D341Med (cell line): ENCODE measurements around the gene KIAA0408.
A peak's percentile ranks its signal among the peaks of the same experiment; 100 is the strongest.
"Not testable (repeated sequence)": the region's sequence is repeated elsewhere in the genome, so short reads cannot be mapped to it uniquely, and the experiment has no call there.

Experiments used
- DNase-seq: peaks from one replicate; pipeline ENCODE4 v3.0.0; 2012; ENCODE audit warnings: low spot score

Gene KIAA0408

DNA sequence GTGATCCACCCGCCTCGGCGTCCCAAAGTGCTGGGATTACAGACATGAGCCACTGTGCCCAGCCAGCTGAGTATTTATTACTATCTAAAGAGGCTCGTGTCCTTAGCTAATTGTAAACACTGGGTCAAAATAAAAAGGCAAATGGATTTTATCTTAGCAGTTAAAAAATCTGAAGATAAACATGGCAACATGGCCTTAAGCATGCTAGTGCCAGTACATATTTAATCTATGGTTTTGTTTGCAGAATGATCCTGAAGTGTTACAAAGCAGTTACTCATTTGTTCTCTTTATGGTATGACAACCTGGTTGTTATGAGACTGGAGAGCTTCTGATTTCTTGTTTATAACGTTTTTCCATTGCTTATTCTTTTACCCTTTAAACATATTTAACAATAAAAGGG is 3.9 kb upstream of the KIAA0408 start:
- DNase-seq, result no peak

DNA sequence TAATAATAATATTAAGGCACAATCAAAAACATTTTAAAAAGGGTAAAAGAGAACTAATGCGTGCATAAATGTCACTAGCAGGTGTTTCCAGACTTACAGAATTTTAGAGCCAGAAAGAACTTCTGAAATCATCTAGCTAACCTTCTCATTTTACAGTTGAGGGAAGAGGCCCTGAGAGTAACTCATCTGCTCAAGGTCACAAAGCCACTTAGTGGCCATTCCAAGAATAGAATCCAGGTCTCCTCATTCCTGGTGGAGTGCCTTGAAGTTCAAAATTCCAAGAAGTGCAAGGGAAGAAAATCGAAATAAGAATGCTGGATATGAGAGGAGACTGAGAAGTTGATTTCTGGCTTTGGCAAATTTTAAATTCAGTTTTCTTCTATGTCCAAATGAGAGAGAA is 3.2 kb upstream of the KIAA0408 start:
- no peak for DNase-seq

DNA sequence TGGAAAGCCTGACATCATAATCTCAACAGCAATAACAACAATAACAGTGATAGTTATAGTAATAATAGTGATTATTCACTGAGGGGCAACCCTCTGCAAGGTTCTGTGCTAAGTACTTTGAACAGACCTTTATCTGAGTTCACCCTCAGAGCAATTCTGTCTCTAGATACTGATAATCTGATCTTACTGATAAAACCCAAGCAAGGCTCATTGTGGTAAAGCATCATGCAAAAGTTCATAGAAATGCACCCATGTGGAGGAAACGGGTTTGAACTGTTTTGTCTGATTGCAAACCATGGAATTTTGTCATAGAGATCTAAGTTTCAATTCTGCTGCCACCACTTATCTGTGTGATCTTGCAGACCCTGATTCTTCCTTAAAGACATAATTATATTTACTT is 1.3 kb upstream of the KIAA0408 start:
- DNase-seq, result no peak

DNA sequence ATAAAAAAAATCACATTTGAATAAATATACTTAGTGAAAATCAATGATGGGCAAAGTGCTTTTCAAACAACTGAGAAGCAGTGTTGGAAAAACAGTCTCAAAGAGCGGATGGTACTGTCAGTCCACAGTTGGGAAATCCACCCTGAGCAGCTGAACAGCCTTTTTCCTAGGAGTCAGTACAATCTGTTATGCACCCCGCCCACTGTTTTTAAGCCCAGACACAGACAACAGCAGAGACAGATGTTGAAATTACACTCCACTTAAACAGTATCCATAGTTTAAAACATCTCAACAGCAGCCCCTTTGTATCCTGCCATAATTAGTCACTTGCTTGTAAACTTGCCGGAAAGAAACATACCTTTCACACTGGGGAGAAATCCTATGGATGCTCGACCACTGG is 372 bp downstream of the KIAA0408 start:
- DNase-seq, result no peak

- no peak for DNase-seq
Measured at GRCh38 chr6:127458222-127458621, 967 bp downstream of the KIAA0408 start.

- DNase-seq, result no peak
Measured at GRCh38 chr6:127457456-127458064, 1.6 kb downstream of the KIAA0408 start.

DNA sequence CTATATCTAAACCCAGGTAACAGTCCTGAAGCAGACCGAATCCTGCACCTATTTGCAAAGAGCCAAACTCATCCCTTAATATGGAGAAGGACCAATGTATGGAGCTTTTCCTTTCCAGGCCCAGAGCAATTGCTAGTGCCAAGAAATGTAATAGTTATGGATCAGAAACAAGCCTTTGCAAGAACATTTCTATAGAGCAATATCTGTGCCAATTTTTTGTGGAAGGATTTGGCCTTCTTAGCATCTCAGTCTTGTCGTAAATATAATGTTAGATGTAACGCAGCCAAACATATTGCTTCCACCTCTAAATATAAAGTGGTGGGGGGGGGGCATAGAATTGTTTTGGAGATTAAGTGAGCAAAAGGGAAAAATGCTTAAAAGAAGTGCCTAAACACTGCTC is 2.7 kb downstream of the KIAA0408 start:
- no peak for DNase-seq

GRCh38 chr6:127453845-127454619 is 5.2 kb downstream of the KIAA0408 start:
- no peak for DNase-seq

- no peak for DNase-seq
Measured at GRCh38 chr6:127452803-127453202, 6.4 kb downstream of the KIAA0408 start.

DNA sequence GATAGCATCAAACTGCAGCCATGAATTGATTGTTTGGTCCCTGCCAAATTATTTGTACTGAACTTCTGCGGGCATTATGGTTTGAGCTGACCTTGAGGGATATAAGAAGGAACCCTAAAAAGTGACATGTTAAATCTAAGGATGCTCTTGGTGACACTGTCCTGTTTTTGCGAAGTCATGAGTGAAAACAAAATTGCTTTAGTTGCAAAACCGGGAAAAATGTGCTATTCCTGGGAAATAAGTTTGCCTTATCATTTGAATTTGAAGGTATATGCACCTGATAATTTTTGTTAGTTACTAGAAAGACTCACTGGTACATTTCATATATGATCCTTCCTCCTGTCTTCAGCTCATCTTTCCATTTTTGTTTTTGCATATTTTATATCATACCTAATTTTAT is 7.8 kb downstream of the KIAA0408 start:
- DNase-seq, result no peak

- DNase-seq, result no peak
Measured at GRCh38 chr6:127447780-127448179, 11.4 kb downstream of the KIAA0408 start.

DNA sequence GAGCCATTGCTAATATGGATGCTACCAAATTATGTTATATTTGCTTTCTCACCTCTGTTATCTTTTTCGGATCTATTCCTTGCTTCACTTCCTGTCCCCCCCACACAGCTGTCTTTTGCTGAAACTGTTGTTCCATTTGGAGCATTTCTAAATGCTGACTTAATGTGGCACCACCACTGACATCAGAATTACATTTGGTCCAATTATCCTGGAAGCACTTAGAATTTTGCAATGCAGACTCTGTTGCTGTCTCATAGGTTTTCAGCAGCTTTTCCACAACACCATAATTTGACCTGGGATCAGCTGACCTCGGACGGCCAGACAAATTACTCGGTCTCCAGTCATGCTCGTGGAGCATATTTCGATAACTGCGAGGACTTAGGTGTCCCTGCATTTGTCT is 12.8 kb downstream of the KIAA0408 start:
- no peak for DNase-seq

DNA sequence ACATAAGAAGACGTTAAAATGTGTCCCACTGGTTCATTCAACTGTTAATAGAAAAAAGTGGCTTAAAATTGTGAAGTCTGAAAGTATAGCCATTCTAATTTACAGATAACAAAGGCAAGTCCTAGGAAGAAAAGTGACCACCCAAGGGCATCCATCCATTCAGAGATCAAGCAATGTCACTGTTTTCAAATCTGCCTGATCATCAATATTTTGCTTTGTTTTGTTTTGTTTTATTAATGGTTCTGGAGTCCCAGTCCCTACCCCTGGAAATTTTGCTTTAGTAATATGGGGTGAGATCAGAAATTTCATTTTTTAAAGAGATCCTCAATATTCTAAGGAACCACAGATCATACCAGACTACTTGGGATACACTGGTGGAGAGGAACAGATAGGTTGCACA is 17.3 kb downstream of the KIAA0408 start:
- no peak for DNase-seq

DNA sequence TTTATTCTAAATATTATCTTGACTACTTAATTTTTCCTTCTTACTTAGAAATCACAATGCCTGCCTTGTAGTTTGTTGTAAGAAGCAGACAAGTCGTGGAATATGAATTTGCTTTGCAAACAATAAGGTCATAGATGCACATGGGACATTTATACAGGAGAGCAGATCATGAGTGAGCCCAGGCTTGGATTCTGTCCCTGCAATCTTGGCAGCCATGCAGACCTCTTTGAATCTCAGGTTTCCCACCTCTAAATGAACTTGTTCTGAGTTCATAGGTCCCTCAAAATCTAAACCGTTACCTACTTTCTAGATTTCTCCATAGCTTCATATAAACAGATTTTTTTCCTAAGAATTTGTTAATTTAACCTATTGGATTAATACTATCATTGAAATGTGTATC is 19.5 kb downstream of the KIAA0408 start:
- no peak for DNase-seq

GRCh38 chr6:127436578-127437110 is 22.5 kb downstream of the KIAA0408 start:
- peak; percentile 56 for DNase-seq

- peak; percentile 37 for DNase-seq
Measured at GRCh38 chr6:127435626-127436220, 23.5 kb downstream of the KIAA0408 start.

GRCh38 chr6:127434651-127435050 is 24.5 kb downstream of the KIAA0408 start:
- no peak for DNase-seq

- not testable (repeated sequence) for DNase-seq
Measured at GRCh38 chr6:127428562-127428961, 30.6 kb downstream of the KIAA0408 start.

DNA sequence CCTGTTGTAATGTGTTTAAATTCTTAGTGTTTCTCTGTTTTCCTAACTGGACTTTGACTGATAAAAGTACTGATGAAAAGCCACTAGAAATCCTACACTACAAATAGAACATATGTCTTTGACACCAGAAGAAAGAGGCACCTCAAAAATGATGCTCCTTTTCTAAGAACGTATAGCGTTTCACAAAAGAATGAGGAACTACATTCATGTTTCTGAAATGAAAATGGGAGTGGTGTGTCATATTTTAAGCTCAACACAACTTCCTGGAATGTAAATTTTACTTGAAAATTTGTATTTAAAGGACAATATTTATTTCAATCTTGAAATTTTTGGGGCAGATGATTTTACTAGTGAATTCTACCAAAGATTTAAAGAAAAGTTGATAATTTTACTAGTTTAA is 35.3 kb downstream of the KIAA0408 start:
- no peak for DNase-seq

- not testable (repeated sequence) for DNase-seq
Measured at GRCh38 chr6:127421164-127421563, 38.0 kb downstream of the KIAA0408 start.

DNA sequence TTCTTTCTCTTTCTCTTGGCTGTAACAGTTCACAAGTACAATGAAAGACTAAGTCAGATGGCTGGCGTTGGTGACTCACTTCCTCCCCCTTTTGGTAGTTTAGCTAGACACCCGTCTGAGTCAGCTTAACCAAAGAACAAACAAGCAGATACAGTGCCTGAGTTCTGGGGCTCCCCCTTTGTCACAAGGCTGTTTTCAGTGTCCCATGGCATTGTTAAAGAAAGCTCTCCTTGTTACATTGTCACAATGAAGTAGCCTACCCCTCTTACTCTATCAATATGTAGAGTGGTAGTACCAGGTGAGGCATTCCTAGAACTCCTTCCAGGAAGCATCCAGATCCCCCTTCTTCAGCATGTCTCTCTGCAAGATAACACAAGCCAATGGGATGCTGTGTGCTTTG is 38.6 kb downstream of the KIAA0408 start:
- DNase-seq, result peak; percentile 75

GRCh38 chr6:127415096-127415495 is 44.1 kb downstream of the KIAA0408 start:
- no peak for DNase-seq

GRCh38 chr6:127413123-127413522 is 46.1 kb downstream of the KIAA0408 start:
- DNase-seq, result not testable (repeated sequence)
